Esophagus squamous epithelium (tissue), 5 donors: ENCODE data around the gene ZNF624. TPM values are rescaled to one million over a fixed set of nuclear protein-coding genes. Genes with fewer than 3 reads are reported as not detected.
A peak's percentile ranks its signal among the peaks of the same experiment; 100 is the strongest.

Source experiments
- DNase-seq: peaks from one replicate; lab custom pipeline; 2025; lab: John Stamatoyannopoulos, UW
- H3K27ac ChIP-seq, 4 donors: fragments of 200-600 bp; sonication (generic); one replicate each; pipeline ENCODE4 v1.5.1; 2016 to 2019; ENCODE audit warnings: mild to moderate bottlenecking in 1 of 4
- H3K27me3 ChIP-seq, 4 donors: fragments of 200-600 bp; sonication (generic); 1 replicate in 3 of 4; 2 replicates in 1 of 4; pipeline versions ENCODE4 v1.5.1 to v1.6.0; 2017 to 2021; ENCODE audit warnings: antibody characterized with exemption in 1 of 4
- H3K36me3 ChIP-seq, 3 donors: fragments of 200-600 bp; sonication (generic); one replicate each; pipeline ENCODE4 v1.5.1; 2016 to 2019
- H3K4me1 ChIP-seq, 3 donors: fragments of 200-600 bp; sonication (generic); one replicate each; pipeline ENCODE4 v1.5.1; 2017 to 2019
- H3K4me3 ChIP-seq, 4 donors: fragments of 200-600 bp; sonication (generic); 1 replicate in 3 of 4; 2 replicates in 1 of 4; pipeline ENCODE4 v1.5.1; 2016 to 2019; ENCODE audit warnings: mild to moderate bottlenecking in 2 of 4, moderate library complexity in 1 of 4
- H3K9me3 ChIP-seq, 3 donors: fragments of 200-600 bp; sonication (generic); one replicate each; pipeline ENCODE4 v1.5.1; 2016 to 2019
- CTCF ChIP-seq, 6 experiments: fragments of 450-650 bp in 4 of 6; fragments of 200-600 bp in 2 of 6; sonication (generic) in 2 of 6; IDR thresholded peaks; one replicate each; pipeline ENCODE4 v1.5.1; 2016 to 2019; ENCODE audit warnings: antibody characterized with exemption in 6 of 6, mild to moderate bottlenecking in 4 of 6, moderate library complexity in 4 of 6
- POLR2A ChIP-seq, 4 donors: fragments of 450-650 bp; IDR thresholded peaks; one replicate each; pipeline ENCODE4 v1.6.1; 2017; ENCODE audit warnings: antibody characterized with exemption in 4 of 4, mild to moderate bottlenecking in 4 of 4, moderate library complexity in 3 of 4
- WGBS, 2 donors: methylation state at CpG; one replicate each; pipeline ENCODE4 v1.1.5; 2018; 5-methylcytosine and 5-hydroxymethylcytosine counted together
- intact Hi-C: fragments of 100-400 bp; cut with DNase I; formaldehyde crosslinking; loops from one replicate; pipeline ENCODE4 v1.15.0; 2022
- small RNA-seq, 4 donors: library from RNA; depleted of rRNA; stranded (forward); fragments of <200 nt; gene quantifications; one replicate each; pipeline ENCODE3, GENCODE V24; 2016
- total RNA-seq, 4 donors: library from RNA; depleted of rRNA; stranded (reverse); fragments of >200 nt; gene quantifications; one replicate each; pipeline ENCODE4 v1.1.0, GENCODE V29; 2016
- donor health status: DM: yes; HTN: yes; CAD: no.

ZNF624 gene
- total RNA-seq, 4 donors from 2014 or later, result 1.2 to 6.1 (median 2.4) TPM

- Histone ChIP-seq H3K4me1 (peaks cover 0 to 35% (median 4%) of the 10 kb centered on the region in 3 donors), H3K4me3 (no peak overlapping the region), H3K9me3 (no peaks in the 10 kb centered on the region), H3K27ac (peak overlapping the region in 1 of 4 donors; percentile 4), H3K27me3 (no peaks in the 10 kb centered on the region), H3K36me3 (no peaks in the 10 kb centered on the region)
- intact Hi-C loops, result no loop called here
- 20 to 39% methylated on average over 4 of the region's 4 CpGs for WGBS, 2 donors
- TF ChIP-seq CTCF (IDR thresholded peaks at IDR 0.05) (no peak), POLR2A (IDR thresholded peaks at IDR 0.05) (no peak)
- no peak for DNase-seq
These were observed 67.9 kb downstream of the ZNF624 start for GRCh38 chr17:16585796-16586195.

- TF ChIP-seq POLR2A (IDR thresholded peaks at IDR 0.05) (no peak), CTCF (IDR thresholded peaks at IDR 0.05) (peak; percentile 81 to 96 (median 88))
- intact Hi-C loops, result no loop called here
These were observed 69.2 kb downstream of the ZNF624 start for GRCh38 chr17:16584273-16584995.

GRCh38 chr17:16583781-16584180 is 69.9 kb downstream of the ZNF624 start:
- no peaks in the 10 kb centered on the region for H3K9me3 ChIP-seq
- peak overlapping the region in 2 of 4 donors; percentile 40 for H3K27ac ChIP-seq
- DNase-seq, result no peak
- peaks cover 0 to 27% (median 4%) of the 10 kb centered on the region in 3 donors for H3K4me1 ChIP-seq
- 42 to 55% methylated on average over 7 of the region's 7 CpGs for WGBS, 2 donors
- TF ChIP-seq CTCF (IDR thresholded peaks at IDR 0.05) (no peak), POLR2A (IDR thresholded peaks at IDR 0.05) (no peak)
- no peaks in the 10 kb centered on the region for H3K27me3 ChIP-seq
- intact Hi-C loops, result no loop called here
- H3K4me3 ChIP-seq, result peak overlapping the region in 1 of 4 donors; percentile 33
- no peaks in the 10 kb centered on the region for H3K36me3 ChIP-seq

More at GRCh38 chr17:16584273-16584995, 69.2 kb downstream of the ZNF624 start:
- Histone ChIP-seq H3K9me3 (no peaks in the 10 kb centered on the region), H3K36me3 (no peaks in the 10 kb centered on the region), H3K4me3 (peak overlapping the region; percentile 21 to 62 (median 37)), H3K27ac (peak overlapping the region; percentile 1 to 40 (median 26)), H3K27me3 (no peaks in the 10 kb centered on the region), H3K4me1 (peaks cover 0 to 32% (median 4%) of the 10 kb centered on the region in 3 donors)
- WGBS, 2 donors, result 19 to 23% methylated on average over 16 to 24 of the region's 39 CpGs
- DNase-seq, result peak; percentile 21

GRCh38 chr17:16573466-16573865 is 80.2 kb downstream of the ZNF624 start:
- no peak for DNase-seq
- no peak overlapping the region for H3K27ac ChIP-seq
- no peaks in the 10 kb centered on the region for H3K36me3 ChIP-seq
- H3K9me3 ChIP-seq, result no peaks in the 10 kb centered on the region
- H3K27me3 ChIP-seq, result no peaks in the 10 kb centered on the region
- WGBS, 2 donors, result 70 to 74% methylated on average over 2 of the region's 2 CpGs
- H3K4me1 ChIP-seq, result peaks cover 2 to 9% (median 3%) of the 10 kb centered on the region in 3 donors
- no peak overlapping the region for H3K4me3 ChIP-seq
- intact Hi-C loops, result no loop called here
- TF ChIP-seq POLR2A (IDR thresholded peaks at IDR 0.05), result no peak
- no peak for TF ChIP-seq CTCF (IDR thresholded peaks at IDR 0.05)

Small RNAs within 50 kb of the gene (small RNA-seq; reads per million reads assigned to genes)
- gene RNU6-405P, result 0 reads per million in 4 donors

Other genes with a start within 250 kb of the ZNF624 start
- gene TRPV2, start 238.3 kb downstream of the ZNF624 start, total RNA-seq, result 1 to 10 TPM; 1.7 to 8.4 (median 2.5) TPM
- under 1 TPM in 2 of 4 donors, not detected in 2; 0.11 to 0.38 TPM for gene LRRC75A, start 161.7 kb downstream of the ZNF624 start, total RNA-seq
- 1 to 10 TPM; 2.1 to 3.8 (median 2.2) TPM for gene ZNF287, start 84.6 kb downstream of the ZNF624 start, total RNA-seq
- gene CCDC144A, start 36.4 kb upstream of the ZNF624 start, total RNA-seq, result 1 to 10 TPM in 1 of 4 donors, under 1 TPM in 3; 0.11 to 8.6 (median 0.40) TPM